GM12878 (cell line): ENCODE data around the gene SLF2.

Experiments
- CTCF ChIP-seq, 3 experiments: IDR thresholded peaks in 2 of 3; conservative IDR thresholded peaks in 1 of 3; 2 replicates each; pipeline ENCODE4 v1.5.1; 2011; ENCODE audit warnings: low read depth in 3 of 3, low read length in 3 of 3, mild to moderate bottlenecking in 3 of 3, control low read depth in 2 of 3, moderate library complexity in 2 of 3, inconsistent platforms in 1 of 3, mixed read lengths in 1 of 3; ENCODE audit not compliant: control insufficient read depth in 2 of 3, insufficient read depth in 1 of 3; ENCODE audit errors: extremely low read depth in 1 of 3
- EZH2 ChIP-seq: IDR thresholded peaks from 2 replicates; pipeline ENCODE4 v1.6.1; 2012; ENCODE audit warnings: low read depth, mild to moderate bottlenecking, control low read depth, inconsistent platforms, low read length, borderline replicate concordance; ENCODE audit not compliant: control insufficient read depth
- POLR2A ChIP-seq: IDR thresholded peaks from 2 replicates; pipeline ENCODE4 v1.6.1; 2011; ENCODE audit warnings: low read depth, mild to moderate bottlenecking, low read length
- RAD21 ChIP-seq: IDR thresholded peaks from 2 replicates; pipeline ENCODE4 v1.6.1; 2011; ENCODE audit warnings: mild to moderate bottlenecking, low read depth, low read length, moderate library complexity; ENCODE audit not compliant: insufficient read depth
- TF ChIP-seq, protein P1 (sequence below): IDR thresholded peaks from 2 replicates; pipeline ENCODE4 v1.6.1; 2011; ENCODE audit warnings: borderline replicate concordance, low read depth, mild to moderate bottlenecking, moderate library complexity, mixed read lengths, low read length; ENCODE audit not compliant: insufficient read depth; ENCODE audit errors: extremely low read length

GRCh38 chr10:100864036-100864885 is 48.5 kb upstream of the SLF2 start:
- no peak for TF ChIP-seq CTCF (IDR thresholded peaks at IDR 0.05 in 2 of 3, conservative IDR thresholded peaks at IDR 0.05 in 1 of 3; ENCODE audit: control insufficient read depth in 2 of 3, extremely low read depth in 1 of 3, insufficient read depth in 1 of 3, low read depth in 3 of 3, low read length in 3 of 3)
- TF ChIP-seq POLR2A = no peak
- TF ChIP-seq EZH2 = no peak
- TF ChIP-seq RAD21 = no peak
- TF ChIP-seq, protein P1, sequence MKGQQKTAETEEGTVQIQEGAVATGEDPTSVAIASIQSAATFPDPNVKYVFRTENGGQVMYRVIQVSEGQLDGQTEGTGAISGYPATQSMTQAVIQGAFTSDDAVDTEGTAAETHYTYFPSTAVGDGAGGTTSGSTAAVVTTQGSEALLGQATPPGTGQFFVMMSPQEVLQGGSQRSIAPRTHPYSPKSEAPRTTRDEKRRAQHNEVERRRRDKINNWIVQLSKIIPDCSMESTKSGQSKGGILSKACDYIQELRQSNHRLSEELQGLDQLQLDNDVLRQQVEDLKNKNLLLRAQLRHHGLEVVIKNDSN = no peak
